WTC11 (cell line): ENCODE results near the gene BDKRB2. TPM values are rescaled to one million over a fixed set of nuclear protein-coding genes. Genes with fewer than 3 reads are reported as not detected.

Experiments
- ATAC-seq: fragments of 200-7000 bp; cut with Tn5 transposase; 2 replicates; pipeline ENCODE4 v1.10.0; 2021; ENCODE audit warnings: mild to moderate bottlenecking, moderate library complexity
- CTCF ChIA-PET: fragments of 300-600 bp; sonication (Branson Sonifier 250); formaldehyde crosslinking; loops from one replicate; lab custom pipeline; 2021; ENCODE audit warnings: antibody characterized with exemption; lab: Charles Lee
- POLR2A ChIA-PET: fragments of 350-600 bp; sonication (Branson Sonifier 250); formaldehyde crosslinking; loops from one replicate; lab custom pipeline; 2021; ENCODE audit warnings: antibody characterized with exemption; lab: Charles Lee
- DNase-seq: peaks from one replicate; pipeline ENCODE4 v3.0.0; 2021; ENCODE audit warnings: low spot score
- H3K27ac Mint-ChIP-seq: 2 replicates; pipeline ENCODE4 v1.8.0; 2021; ENCODE audit warnings: mixed read lengths
- H3K27me3 Mint-ChIP-seq: 2 replicates; pipeline ENCODE4 v1.8.0; 2021; ENCODE audit warnings: low read depth, mild to moderate bottlenecking, moderate library complexity, mixed read lengths
- H3K36me3 Mint-ChIP-seq: 2 replicates; pipeline ENCODE4 v1.8.0; 2021; ENCODE audit warnings: mixed read lengths
- H3K4me1 Mint-ChIP-seq: 2 replicates; pipeline ENCODE4 v1.8.0; 2022; ENCODE audit warnings: mixed read lengths
- H3K4me3 Mint-ChIP-seq: 2 replicates; pipeline ENCODE4 v1.8.0; 2021; ENCODE audit warnings: mild to moderate bottlenecking, moderate library complexity, mixed read lengths
- H3K9me3 Mint-ChIP-seq: 2 replicates; pipeline ENCODE4 v1.8.0; 2021; ENCODE audit warnings: mixed read lengths
- CREB1 ChIP-seq: sonication (generic); formaldehyde crosslinking; IDR thresholded peaks from 2 replicates; pipeline ENCODE4 v1.8.0; 2023; ENCODE audit warnings: mild to moderate bottlenecking, missing genetic modification reagents
- CREM ChIP-seq: sonication (generic); formaldehyde crosslinking; IDR thresholded peaks from 2 replicates; pipeline ENCODE4 v1.8.1; 2022; ENCODE audit warnings: mild to moderate bottlenecking, missing genetic modification reagents, moderate library complexity
- CTCF ChIP-seq: fragments of 200-600 bp; IDR thresholded peaks from 2 replicates; pipeline ENCODE4 v1.8.0; 2022; ENCODE audit warnings: antibody characterized with exemption
- E2F5 ChIP-seq: sonication (generic); formaldehyde crosslinking; IDR thresholded peaks from 2 replicates; pipeline ENCODE4 v1.8.1; 2022; ENCODE audit warnings: mild to moderate bottlenecking, moderate library complexity, missing genetic modification reagents
- FOXJ3 ChIP-seq: sonication (generic); formaldehyde crosslinking; IDR thresholded peaks from 2 replicates; pipeline ENCODE4 v1.9.0; 2021; ENCODE audit warnings: missing genetic modification reagents, mild to moderate bottlenecking, borderline replicate concordance
- FOXK1 ChIP-seq: sonication (generic); formaldehyde crosslinking; IDR thresholded peaks from 2 replicates; pipeline ENCODE4 v1.8.0; 2022; ENCODE audit warnings: mild to moderate bottlenecking, moderate library complexity, missing genetic modification reagents
- HMGA2 ChIP-seq: fragments of 250-450 bp; sonication (Bioruptor Pico); IDR thresholded peaks from 2 replicates; pipeline ENCODE4 v1.4.0; 2021; ENCODE audit warnings: mild to moderate bottlenecking, moderate library complexity
- JAZF1 ChIP-seq: fragments of 250-450 bp; sonication (Bioruptor Pico); IDR thresholded peaks from 2 replicates; pipeline ENCODE4 v1.9.0; 2021; ENCODE audit warnings: moderate library complexity, mild to moderate bottlenecking, inconsistent platforms
- NR3C1 ChIP-seq: sonication (generic); formaldehyde crosslinking; conservative IDR thresholded peaks from 2 replicates; pipeline ENCODE4 v1.8.1; 2023; ENCODE audit warnings: low read depth, mild to moderate bottlenecking, missing genetic modification reagents
- TP53 ChIP-seq: sonication (generic); formaldehyde crosslinking; IDR thresholded peaks from 2 replicates; pipeline ENCODE4 v1.8.1; 2023; ENCODE audit warnings: mild to moderate bottlenecking, missing genetic modification reagents
- USF2 ChIP-seq: sonication (generic); formaldehyde crosslinking; IDR thresholded peaks from 2 replicates; pipeline ENCODE4 v1.8.1; 2023; ENCODE audit warnings: mild to moderate bottlenecking, missing genetic modification reagents, moderate library complexity
- ZBTB21 ChIP-seq: sonication (generic); formaldehyde crosslinking; IDR thresholded peaks from 2 replicates; pipeline ENCODE4 v1.8.1; 2023; ENCODE audit warnings: mild to moderate bottlenecking, missing genetic modification reagents, borderline replicate concordance
- ZMAT4 ChIP-seq: fragments of 250-450 bp; sonication (Bioruptor Pico); IDR thresholded peaks from 2 replicates; pipeline ENCODE4 v1.9.0; 2021; ENCODE audit warnings: mild to moderate bottlenecking
- ZNF138 ChIP-seq: sonication (generic); formaldehyde crosslinking; conservative IDR thresholded peaks from 2 replicates; pipeline ENCODE4 v1.8.1; 2022; ENCODE audit warnings: mild to moderate bottlenecking, moderate library complexity, missing genetic modification reagents
- ZNF512 ChIP-seq: sonication (generic); formaldehyde crosslinking; IDR thresholded peaks from 2 replicates; pipeline ENCODE4 v1.8.1; 2022; ENCODE audit warnings: missing genetic modification reagents, borderline replicate concordance
- ZNF532 ChIP-seq: fragments of 250-450 bp; sonication (Bioruptor Pico); IDR thresholded peaks from 2 replicates; pipeline ENCODE4 v1.9.0; 2021; ENCODE audit warnings: mild to moderate bottlenecking, borderline replicate concordance
- ZNF671 ChIP-seq: fragments of 250-450 bp; sonication (Bioruptor Pico); IDR thresholded peaks from 2 replicates; pipeline ENCODE4 v1.8.0; 2021; ENCODE audit warnings: mild to moderate bottlenecking
- total RNA-seq: library from RNA; stranded (reverse); gene quantifications from 3 replicates; pipeline ENCODE4 v1.2.3, GENCODE V29; 2021
- TF ChIP-seq, protein P1 (sequence below): sonication (generic); formaldehyde crosslinking; IDR thresholded peaks from 2 replicates; pipeline ENCODE4 v1.8.0; 2022; ENCODE audit warnings: missing genetic modification reagents
- TF ChIP-seq, protein P2 (sequence below): sonication (generic); formaldehyde crosslinking; IDR thresholded peaks from 2 replicates; pipeline ENCODE4 v1.8.1; 2022; ENCODE audit warnings: low read depth, mild to moderate bottlenecking, moderate library complexity, missing genetic modification reagents, borderline replicate concordance
- TF ChIP-seq, protein P3 (sequence below): sonication (generic); formaldehyde crosslinking; IDR thresholded peaks from 2 replicates; pipeline ENCODE4 v1.8.0; 2022; ENCODE audit warnings: mild to moderate bottlenecking, missing genetic modification reagents

Gene BDKRB2
- total RNA-seq, 1 experiment from 2014 or later = 0.17 TPM

- DNase-seq = no peak
- TF ChIP-seq CREM (CRISPR knock-in tag) = no peak
- TF ChIP-seq CREB1 = no peak
- TF ChIP-seq ZBTB21 (CRISPR knock-in tag) = no peak
- no peak for TF ChIP-seq JAZF1 (CRISPR knock-in tag)
- no peak for TF ChIP-seq ZNF671
- TF ChIP-seq ZMAT4 (CRISPR knock-in tag) = no peak
- TF ChIP-seq, protein P1, sequence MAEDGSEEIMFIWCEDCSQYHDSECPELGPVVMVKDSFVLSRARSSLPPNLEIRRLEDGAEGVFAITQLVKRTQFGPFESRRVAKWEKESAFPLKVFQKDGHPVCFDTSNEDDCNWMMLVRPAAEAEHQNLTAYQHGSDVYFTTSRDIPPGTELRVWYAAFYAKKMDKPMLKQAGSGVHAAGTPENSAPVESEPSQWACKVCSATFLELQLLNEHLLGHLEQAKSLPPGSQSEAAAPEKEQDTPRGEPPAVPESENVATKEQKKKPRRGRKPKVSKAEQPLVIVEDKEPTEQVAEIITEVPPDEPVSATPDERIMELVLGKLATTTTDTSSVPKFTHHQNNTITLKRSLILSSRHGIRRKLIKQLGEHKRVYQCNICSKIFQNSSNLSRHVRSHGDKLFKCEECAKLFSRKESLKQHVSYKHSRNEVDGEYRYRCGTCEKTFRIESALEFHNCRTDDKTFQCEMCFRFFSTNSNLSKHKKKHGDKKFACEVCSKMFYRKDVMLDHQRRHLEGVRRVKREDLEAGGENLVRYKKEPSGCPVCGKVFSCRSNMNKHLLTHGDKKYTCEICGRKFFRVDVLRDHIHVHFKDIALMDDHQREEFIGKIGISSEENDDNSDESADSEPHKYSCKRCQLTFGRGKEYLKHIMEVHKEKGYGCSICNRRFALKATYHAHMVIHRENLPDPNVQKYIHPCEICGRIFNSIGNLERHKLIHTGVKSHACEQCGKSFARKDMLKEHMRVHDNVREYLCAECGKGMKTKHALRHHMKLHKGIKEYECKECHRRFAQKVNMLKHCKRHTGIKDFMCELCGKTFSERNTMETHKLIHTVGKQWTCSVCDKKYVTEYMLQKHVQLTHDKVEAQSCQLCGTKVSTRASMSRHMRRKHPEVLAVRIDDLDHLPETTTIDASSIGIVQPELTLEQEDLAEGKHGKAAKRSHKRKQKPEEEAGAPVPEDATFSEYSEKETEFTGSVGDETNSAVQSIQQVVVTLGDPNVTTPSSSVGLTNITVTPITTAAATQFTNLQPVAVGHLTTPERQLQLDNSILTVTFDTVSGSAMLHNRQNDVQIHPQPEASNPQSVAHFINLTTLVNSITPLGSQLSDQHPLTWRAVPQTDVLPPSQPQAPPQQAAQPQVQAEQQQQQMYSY (CRISPR knock-in tag) = no peak
- TF ChIP-seq, protein P2, sequence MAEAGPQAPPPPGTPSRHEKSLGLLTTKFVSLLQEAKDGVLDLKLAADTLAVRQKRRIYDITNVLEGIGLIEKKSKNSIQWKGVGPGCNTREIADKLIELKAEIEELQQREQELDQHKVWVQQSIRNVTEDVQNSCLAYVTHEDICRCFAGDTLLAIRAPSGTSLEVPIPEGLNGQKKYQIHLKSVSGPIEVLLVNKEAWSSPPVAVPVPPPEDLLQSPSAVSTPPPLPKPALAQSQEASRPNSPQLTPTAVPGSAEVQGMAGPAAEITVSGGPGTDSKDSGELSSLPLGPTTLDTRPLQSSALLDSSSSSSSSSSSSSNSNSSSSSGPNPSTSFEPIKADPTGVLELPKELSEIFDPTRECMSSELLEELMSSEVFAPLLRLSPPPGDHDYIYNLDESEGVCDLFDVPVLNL (CRISPR knock-in tag) = no peak
- no peak for TF ChIP-seq TP53 (CRISPR knock-in tag)
- no peak for TF ChIP-seq CTCF
- TF ChIP-seq HMGA2 (CRISPR knock-in tag) = no peak
- no peak for TF ChIP-seq ZNF532 (CRISPR knock-in tag)
- no peak for TF ChIP-seq FOXJ3 (CRISPR knock-in tag)
- TF ChIP-seq ZNF512 (CRISPR knock-in tag) = no peak
- TF ChIP-seq, protein P3, sequence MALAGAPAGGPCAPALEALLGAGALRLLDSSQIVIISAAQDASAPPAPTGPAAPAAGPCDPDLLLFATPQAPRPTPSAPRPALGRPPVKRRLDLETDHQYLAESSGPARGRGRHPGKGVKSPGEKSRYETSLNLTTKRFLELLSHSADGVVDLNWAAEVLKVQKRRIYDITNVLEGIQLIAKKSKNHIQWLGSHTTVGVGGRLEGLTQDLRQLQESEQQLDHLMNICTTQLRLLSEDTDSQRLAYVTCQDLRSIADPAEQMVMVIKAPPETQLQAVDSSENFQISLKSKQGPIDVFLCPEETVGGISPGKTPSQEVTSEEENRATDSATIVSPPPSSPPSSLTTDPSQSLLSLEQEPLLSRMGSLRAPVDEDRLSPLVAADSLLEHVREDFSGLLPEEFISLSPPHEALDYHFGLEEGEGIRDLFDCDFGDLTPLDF (CRISPR knock-in tag) = no peak
- no peak for TF ChIP-seq NR3C1
- no peak for TF ChIP-seq USF2 (CRISPR knock-in tag)
- no peak for TF ChIP-seq FOXK1 (CRISPR knock-in tag)
- TF ChIP-seq ZNF138 (CRISPR knock-in tag) = no peak
- no peak for TF ChIP-seq E2F5 (CRISPR knock-in tag)
- H3K27ac Mint-ChIP-seq = no peak overlapping the region
- POLR2A ChIA-PET = no interaction called here
- peaks cover 17% of the 10 kb centered on the region for H3K9me3 Mint-ChIP-seq
- peaks cover 6% of the 10 kb centered on the region; the same call in 1 of the 2 replicates for H3K27me3 Mint-ChIP-seq
- H3K36me3 Mint-ChIP-seq = peaks cover 4% of the 10 kb centered on the region
- CTCF ChIA-PET = interaction anchor here (0.8 to 1.4 kb wide), 5 partner anchors 21 to 127 kb away, joined by 3 to 8 read pairs (median 3); partner anchors contain the start of gene BDKRB2
- H3K4me3 Mint-ChIP-seq = no peak overlapping the region
- ATAC-seq = no peak
- H3K4me1 Mint-ChIP-seq = peaks cover 6% of the 10 kb centered on the region; the same call in 1 of the 2 replicates
These were observed 20.6 kb downstream of the BDKRB2 start for GRCh38 chr14:96225213-96225612.
